HepG2 (cell line): ENCODE measurements around the gene SPTBN4. TPM values are rescaled to one million over a fixed set of nuclear protein-coding genes. Genes with fewer than 3 reads are reported as not detected.

Source experiments
- ATF7-NPFF ChIP-seq: sonication (generic); formaldehyde crosslinking; IDR thresholded peaks from 2 replicates; pipeline ENCODE4 v1.8.1; 2023; ENCODE audit warnings: mild to moderate bottlenecking, low read depth, missing genetic modification reagents, moderate library complexity
- EZH2 ChIP-seq: conservative IDR thresholded peaks from 2 replicates; pipeline ENCODE4 v1.6.1; 2012; ENCODE audit warnings: mild to moderate bottlenecking, low read depth, low read length, moderate library complexity
- GATA4 ChIP-seq: sonication (generic); IDR thresholded peaks from 2 replicates; pipeline ENCODE4 v1.6.1; 2016; ENCODE audit warnings: antibody characterized with exemption, low read depth, borderline replicate concordance
- GPN1 ChIP-seq: sonication (generic); formaldehyde crosslinking; IDR thresholded peaks from 2 replicates; pipeline ENCODE4 v1.5.1; 2020; ENCODE audit warnings: missing genetic modification reagents, borderline replicate concordance
- ZBTB1 ChIP-seq: sonication (generic); formaldehyde crosslinking; IDR thresholded peaks from 2 replicates; pipeline ENCODE4 v1.4.0; 2020; ENCODE audit warnings: missing genetic modification reagents, borderline replicate concordance
- ZNF281 ChIP-seq: sonication (generic); formaldehyde crosslinking; IDR thresholded peaks from 2 replicates; pipeline ENCODE4 v1.4.0; 2020; ENCODE audit warnings: missing genetic modification reagents, borderline replicate concordance
- ZNF343 ChIP-seq: sonication (generic); formaldehyde crosslinking; IDR thresholded peaks from 2 replicates; pipeline ENCODE4 v1.4.0; 2020; ENCODE audit warnings: mild to moderate bottlenecking, missing genetic modification reagents
- ZNF605 ChIP-seq: sonication (generic); formaldehyde crosslinking; IDR thresholded peaks from 2 replicates; pipeline ENCODE4 v1.8.0; 2022; ENCODE audit warnings: mild to moderate bottlenecking, missing genetic modification reagents
- ZNF761 ChIP-seq: sonication (generic); formaldehyde crosslinking; conservative IDR thresholded peaks from 2 replicates; pipeline ENCODE4 v1.4.0; 2020; ENCODE audit warnings: mild to moderate bottlenecking, missing genetic modification reagents
- ZNF792 ChIP-seq: IDR thresholded peaks from 2 replicates; pipeline ENCODE4 v1.6.1; 2016
- polyA plus RNA-seq, 8 experiments: library from polyadenylated mRNA; depleted of rRNA in 3 of 8; stranded (reverse) in 7 of 8; unstranded in 1 of 8; fragments of >200 nt; fragmentation: Illumina TruSeq in 4 of 8; extraction: Trizol in 4 of 8; gene quantifications; 2 replicates each; pipeline versions ENCODE4 v1.2.1 to v1.2.3, GENCODE V29; 2011 to 2016; ENCODE audit warnings: low read depth in 4 of 8, missing spikeins in 1 of 8, mixed read lengths in 1 of 8; ENCODE audit not compliant: insufficient read depth in 1 of 8
- total RNA-seq, 5 experiments: library from RNA; depleted of rRNA; stranded (reverse); fragments of >200 nt; fragmentation: Illumina TruSeq; extraction: Trizol; gene quantifications; 2 replicates each; pipeline ENCODE4 v1.2.3, GENCODE V29; 2016; ENCODE audit warnings: low read depth in 1 of 5
- TF ChIP-seq, protein P1 (sequence below): sonication (generic); formaldehyde crosslinking; IDR thresholded peaks from 2 replicates; pipeline ENCODE4 v1.5.0; 2020; ENCODE audit warnings: missing genetic modification reagents, mild to moderate bottlenecking, borderline replicate concordance
- TF ChIP-seq, protein P2 (sequence below): sonication (generic); formaldehyde crosslinking; IDR thresholded peaks from 2 replicates; pipeline ENCODE4 v1.8.1; 2023; ENCODE audit warnings: mild to moderate bottlenecking, missing genetic modification reagents

The SPTBN4 gene
- total and polyA plus RNA-seq, 2 of the 13 experiments (the other 11 are each of a cell fraction or from before 2014, with no cell fraction given), result 0.11 TPM

DNA sequence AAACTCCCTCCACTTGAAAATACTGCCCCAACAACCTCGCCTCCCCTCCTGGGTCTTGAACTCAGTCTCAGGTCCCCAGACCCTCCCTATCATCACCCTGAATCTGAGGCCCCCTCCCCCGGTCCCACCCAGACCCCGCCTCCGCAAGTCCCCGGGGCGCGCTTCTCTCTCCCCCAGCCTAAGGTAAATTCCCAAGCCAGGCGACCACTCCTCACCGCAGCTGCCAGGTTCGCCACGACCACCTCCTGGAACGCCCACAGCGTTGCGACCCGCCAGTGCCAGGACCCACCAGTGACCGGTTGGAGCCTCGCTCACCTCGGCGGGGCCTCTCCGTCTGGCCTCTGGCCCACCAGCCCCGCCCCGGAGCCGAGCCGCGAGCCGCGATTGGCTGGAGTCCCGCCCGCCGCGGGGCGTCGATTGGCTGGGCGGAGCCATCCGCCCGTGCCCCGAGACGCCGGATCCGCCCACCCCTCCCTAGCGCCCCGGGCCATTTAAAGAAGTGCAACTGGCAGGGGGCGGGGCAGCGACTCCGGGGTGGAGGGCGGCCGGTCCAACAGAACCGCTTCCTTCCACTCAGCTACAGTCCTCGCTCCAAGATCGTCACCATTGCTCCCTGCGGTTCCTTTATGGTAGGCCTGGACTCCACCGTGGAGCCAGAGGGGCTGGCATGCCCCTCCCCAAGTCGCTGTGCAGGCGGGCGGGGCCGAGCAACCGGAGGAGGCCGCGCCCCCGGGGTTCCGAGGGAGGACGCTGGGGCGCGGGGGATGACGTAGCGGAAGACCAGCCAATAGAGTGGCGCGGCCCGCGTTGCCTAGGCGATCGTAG lies 22.6 kb upstream of the SPTBN4 start, which contains the start of gene SERTAD3 (continued):
- TF ChIP-seq GPN1 (CRISPR knock-in tag), result no peak
- TF ChIP-seq ZNF605 (CRISPR knock-in tag), result no peak; the same call in 1 of the 2 replicates
- TF ChIP-seq GATA4, result peak; percentile 39; the same call in 1 of the 2 replicates
- no peak for TF ChIP-seq EZH2
- TF ChIP-seq ZNF792 (CRISPR knock-in tag), result peak; percentile 56; the same call in 1 of the 2 replicates
- peak; percentile 71 for TF ChIP-seq ATF7-NPFF (CRISPR knock-in tag)
- TF ChIP-seq ZNF343 (CRISPR knock-in tag), result no peak
- TF ChIP-seq ZNF281 (CRISPR knock-in tag), result peak; percentile 67; the same call in 1 of the 2 replicates
- TF ChIP-seq, protein P1, sequence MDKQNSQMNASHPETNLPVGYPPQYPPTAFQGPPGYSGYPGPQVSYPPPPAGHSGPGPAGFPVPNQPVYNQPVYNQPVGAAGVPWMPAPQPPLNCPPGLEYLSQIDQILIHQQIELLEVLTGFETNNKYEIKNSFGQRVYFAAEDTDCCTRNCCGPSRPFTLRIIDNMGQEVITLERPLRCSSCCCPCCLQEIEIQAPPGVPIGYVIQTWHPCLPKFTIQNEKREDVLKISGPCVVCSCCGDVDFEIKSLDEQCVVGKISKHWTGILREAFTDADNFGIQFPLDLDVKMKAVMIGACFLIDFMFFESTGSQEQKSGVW (CRISPR knock-in tag), result no peak
- TF ChIP-seq ZNF761 (CRISPR knock-in tag), result no peak
- TF ChIP-seq ZBTB1 (CRISPR knock-in tag), result no peak
- TF ChIP-seq, protein P2, sequence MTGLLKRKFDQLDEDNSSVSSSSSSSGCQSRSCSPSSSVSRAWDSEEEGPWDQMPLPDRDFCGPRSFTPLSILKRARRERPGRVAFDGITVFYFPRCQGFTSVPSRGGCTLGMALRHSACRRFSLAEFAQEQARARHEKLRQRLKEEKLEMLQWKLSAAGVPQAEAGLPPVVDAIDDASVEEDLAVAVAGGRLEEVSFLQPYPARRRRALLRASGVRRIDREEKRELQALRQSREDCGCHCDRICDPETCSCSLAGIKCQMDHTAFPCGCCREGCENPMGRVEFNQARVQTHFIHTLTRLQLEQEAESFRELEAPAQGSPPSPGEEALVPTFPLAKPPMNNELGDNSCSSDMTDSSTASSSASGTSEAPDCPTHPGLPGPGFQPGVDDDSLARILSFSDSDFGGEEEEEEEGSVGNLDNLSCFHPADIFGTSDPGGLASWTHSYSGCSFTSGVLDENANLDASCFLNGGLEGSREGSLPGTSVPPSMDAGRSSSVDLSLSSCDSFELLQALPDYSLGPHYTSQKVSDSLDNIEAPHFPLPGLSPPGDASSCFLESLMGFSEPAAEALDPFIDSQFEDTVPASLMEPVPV, result peak; percentile 65
